Panc1 (cell line): Measurements from ENCODE around the gene CCDC141.

Source experiments
- POLR2AphosphoS5 ChIP-seq: IDR thresholded peaks from 2 replicates; pipeline ENCODE4 v1.6.1; 2012; ENCODE audit warnings: mild to moderate bottlenecking, low read depth, low read length, moderate library complexity
- REST ChIP-seq, 2 experiments: IDR thresholded peaks; 2 replicates each; pipeline ENCODE4 v1.6.1; 2011 to 2012; ENCODE audit warnings: low read depth in 2 of 2, control low read depth in 1 of 2, low read length in 1 of 2, mild to moderate bottlenecking in 1 of 2, moderate library complexity in 1 of 2; ENCODE audit not compliant: insufficient read depth in 1 of 2
- SIN3A ChIP-seq: IDR thresholded peaks from 2 replicates; pipeline ENCODE4 v1.6.1; 2012; ENCODE audit warnings: low read depth, mild to moderate bottlenecking, low read length, moderate library complexity, borderline replicate concordance; ENCODE audit not compliant: insufficient read depth
- TCF7L2 ChIP-seq: IDR thresholded peaks from 2 replicates; pipeline ENCODE4 v1.6.1; 2011; ENCODE audit warnings: mild to moderate bottlenecking, low read depth, low read length, inconsistent platforms
- TF ChIP-seq, protein P1 (sequence below): fragments of 450-650 bp; IDR thresholded peaks from 2 replicates; pipeline ENCODE4 v1.5.1; 2017; ENCODE audit warnings: mild to moderate bottlenecking

GRCh38 chr2:178843697-178844096 lies 206.2 kb downstream of the CCDC141 start:
- TF ChIP-seq SIN3A (no peak), POLR2AphosphoS5 (no peak), TCF7L2 (no peak), REST (IDR thresholded peaks at IDR 0.05; ENCODE audit: insufficient read depth in 1 of 2, low read depth in 2 of 2, low read length in 1 of 2) (no peak)
- TF ChIP-seq, protein P1, sequence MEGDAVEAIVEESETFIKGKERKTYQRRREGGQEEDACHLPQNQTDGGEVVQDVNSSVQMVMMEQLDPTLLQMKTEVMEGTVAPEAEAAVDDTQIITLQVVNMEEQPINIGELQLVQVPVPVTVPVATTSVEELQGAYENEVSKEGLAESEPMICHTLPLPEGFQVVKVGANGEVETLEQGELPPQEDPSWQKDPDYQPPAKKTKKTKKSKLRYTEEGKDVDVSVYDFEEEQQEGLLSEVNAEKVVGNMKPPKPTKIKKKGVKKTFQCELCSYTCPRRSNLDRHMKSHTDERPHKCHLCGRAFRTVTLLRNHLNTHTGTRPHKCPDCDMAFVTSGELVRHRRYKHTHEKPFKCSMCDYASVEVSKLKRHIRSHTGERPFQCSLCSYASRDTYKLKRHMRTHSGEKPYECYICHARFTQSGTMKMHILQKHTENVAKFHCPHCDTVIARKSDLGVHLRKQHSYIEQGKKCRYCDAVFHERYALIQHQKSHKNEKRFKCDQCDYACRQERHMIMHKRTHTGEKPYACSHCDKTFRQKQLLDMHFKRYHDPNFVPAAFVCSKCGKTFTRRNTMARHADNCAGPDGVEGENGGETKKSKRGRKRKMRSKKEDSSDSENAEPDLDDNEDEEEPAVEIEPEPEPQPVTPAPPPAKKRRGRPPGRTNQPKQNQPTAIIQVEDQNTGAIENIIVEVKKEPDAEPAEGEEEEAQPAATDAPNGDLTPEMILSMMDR, result no peak
